ENCODE data around the gene ARHGAP29.

ARHGAP29 gene

DNA sequence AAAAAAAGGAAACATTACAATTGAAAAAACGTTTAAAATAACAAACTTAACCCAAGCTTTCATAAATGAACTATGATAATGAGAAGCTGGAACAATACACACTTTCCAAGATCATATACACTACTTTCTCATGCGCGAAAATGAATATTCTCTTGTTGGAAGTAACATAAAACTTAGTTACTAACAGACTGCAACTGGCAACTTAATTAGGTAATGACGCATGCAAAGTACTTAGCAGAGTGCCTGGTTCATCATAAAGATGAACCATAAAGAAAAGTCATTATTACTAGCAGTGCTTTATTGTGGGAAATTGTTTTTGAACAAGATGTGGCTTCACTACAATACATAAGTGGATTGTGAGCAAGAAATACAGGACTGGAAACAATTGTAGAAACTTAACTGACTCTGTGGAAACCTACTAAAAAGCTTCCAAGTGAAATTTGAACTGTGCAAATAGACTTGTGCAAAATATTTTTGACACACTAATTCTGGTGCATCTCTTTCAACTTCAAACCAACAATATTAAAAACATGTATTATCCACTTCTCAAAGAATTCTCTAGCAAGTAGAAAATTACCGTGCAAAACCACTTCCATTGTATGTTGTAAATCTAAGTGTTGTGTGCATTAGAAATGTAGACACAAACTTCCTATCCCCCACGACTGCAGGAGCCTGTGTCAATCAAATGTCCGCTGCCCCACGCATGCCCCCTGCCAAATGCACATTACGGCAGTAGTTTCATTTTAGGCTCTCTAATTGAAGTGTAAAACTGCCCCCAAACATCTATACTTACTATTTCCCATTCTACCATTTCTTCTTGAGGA is 2.0 kb downstream of the ARHGAP29 start:
- TF ChIP-seq, protein P1, sequence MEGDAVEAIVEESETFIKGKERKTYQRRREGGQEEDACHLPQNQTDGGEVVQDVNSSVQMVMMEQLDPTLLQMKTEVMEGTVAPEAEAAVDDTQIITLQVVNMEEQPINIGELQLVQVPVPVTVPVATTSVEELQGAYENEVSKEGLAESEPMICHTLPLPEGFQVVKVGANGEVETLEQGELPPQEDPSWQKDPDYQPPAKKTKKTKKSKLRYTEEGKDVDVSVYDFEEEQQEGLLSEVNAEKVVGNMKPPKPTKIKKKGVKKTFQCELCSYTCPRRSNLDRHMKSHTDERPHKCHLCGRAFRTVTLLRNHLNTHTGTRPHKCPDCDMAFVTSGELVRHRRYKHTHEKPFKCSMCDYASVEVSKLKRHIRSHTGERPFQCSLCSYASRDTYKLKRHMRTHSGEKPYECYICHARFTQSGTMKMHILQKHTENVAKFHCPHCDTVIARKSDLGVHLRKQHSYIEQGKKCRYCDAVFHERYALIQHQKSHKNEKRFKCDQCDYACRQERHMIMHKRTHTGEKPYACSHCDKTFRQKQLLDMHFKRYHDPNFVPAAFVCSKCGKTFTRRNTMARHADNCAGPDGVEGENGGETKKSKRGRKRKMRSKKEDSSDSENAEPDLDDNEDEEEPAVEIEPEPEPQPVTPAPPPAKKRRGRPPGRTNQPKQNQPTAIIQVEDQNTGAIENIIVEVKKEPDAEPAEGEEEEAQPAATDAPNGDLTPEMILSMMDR (conservative IDR thresholded peaks at IDR 0.05; ENCODE audit: low read depth, low read length), result no peak
- no peak for DNase-seq (ENCODE audit: low read depth)
- H3K4me3 ChIP-seq (ENCODE audit: low read length), result peak overlapping the region; percentile 81

DNA sequence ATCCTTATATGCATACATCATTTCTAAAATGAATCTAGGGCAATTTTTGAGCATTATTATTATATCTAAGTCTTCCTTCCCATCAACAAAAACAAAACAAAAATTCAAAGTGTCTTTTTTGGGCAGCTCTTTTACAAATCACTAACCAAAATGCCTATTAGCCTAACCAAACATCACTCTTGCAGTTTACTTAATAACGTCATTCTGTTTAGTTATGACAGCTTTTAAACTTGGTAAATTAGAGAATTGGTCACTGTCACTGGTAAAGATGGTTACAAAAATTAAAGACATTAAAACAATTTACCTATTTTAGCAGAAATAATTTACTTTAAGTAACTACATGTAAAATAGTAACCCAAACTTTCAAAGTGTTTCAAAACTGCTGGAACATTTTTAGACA is 2.8 kb downstream of the ARHGAP29 start:
- TF ChIP-seq, protein P1 (conservative IDR thresholded peaks at IDR 0.05; ENCODE audit: low read depth, low read length), result no peak
- H3K4me3 ChIP-seq (ENCODE audit: low read length), result no peak overlapping the region
- DNase-seq (ENCODE audit: low read depth), result no peak

DNA sequence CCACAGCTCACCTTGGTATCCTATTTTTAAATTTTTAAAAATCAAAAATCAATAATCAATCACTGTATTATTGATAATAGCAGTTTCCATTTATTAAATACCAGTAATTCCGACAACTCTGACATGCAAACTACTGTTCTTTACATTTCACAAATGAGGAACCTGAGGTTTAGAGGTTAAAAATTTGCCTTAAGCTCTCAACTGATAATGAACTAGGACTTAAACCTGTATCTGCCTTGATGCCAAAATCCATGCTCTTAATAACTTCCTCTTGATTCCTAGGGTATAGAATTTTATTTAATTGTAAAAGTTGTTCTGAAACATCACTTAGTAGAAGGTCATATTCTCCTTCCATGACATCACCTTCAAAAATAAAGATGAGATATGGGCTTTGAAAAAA is 5.6 kb downstream of the ARHGAP29 start:
- DNase-seq (ENCODE audit: low read depth), result no peak
- TF ChIP-seq, protein P1 (conservative IDR thresholded peaks at IDR 0.05; ENCODE audit: low read depth, low read length), result no peak
- no peak overlapping the region for H3K4me3 ChIP-seq (ENCODE audit: low read length)

DNA sequence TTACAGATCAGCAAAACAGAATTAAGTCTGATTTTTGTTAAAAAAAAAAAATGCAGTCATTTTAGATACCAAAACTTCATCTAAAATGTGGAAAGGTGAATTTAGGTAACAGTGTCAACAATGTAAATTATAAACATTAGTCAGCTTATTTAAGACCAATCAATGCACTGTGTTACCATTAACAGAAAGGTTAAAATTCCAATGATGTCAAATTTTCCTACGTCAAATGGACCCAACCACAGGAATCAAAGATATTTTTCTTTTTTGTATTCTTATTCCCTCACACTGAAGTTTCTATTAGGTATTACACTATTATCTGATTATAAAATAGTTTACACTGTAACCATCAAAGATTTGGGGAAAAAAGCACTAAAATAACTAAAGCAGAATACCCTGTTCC is 6.5 kb downstream of the ARHGAP29 start:
- DNase-seq (ENCODE audit: low read depth), result no peak
- no peak overlapping the region for H3K4me3 ChIP-seq (ENCODE audit: low read length)
- TF ChIP-seq, protein P1 (conservative IDR thresholded peaks at IDR 0.05; ENCODE audit: low read depth, low read length), result no peak

DNA sequence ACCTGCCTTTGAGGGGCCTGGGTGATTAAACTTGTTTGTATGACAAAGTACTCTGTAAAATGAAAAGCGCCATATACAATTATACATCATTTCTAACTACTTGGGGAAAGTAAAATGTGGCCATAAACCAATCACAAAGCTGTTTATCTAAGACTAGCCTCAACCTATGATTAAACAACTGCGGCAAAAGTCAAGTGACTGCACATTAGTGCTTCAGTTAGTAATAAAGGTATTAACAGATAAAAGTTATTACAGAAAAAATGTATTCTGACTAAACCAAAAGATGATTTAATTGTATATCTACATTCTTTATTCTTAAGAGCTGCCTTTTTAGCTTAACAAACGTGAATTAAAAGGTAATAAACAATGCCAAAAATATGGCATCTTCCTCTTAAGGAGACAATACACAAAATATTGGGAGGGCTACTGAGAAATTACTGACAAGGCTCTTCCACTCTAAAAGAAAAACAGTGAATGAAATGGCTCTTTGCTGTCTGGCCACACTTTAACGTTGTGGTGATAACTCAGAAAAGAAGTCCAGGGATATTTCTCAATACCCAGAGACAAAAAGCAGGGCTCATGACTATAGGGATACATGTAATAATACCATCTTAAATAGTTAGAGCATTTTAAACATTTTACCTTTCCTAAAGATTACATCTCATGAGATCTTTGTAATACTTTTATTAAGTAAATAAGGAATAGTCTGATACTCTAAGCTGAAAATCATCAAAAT is 8.6 kb downstream of the ARHGAP29 start:
- no peak overlapping the region for H3K4me3 ChIP-seq (ENCODE audit: low read length)
- TF ChIP-seq, protein P1 (conservative IDR thresholded peaks at IDR 0.05; ENCODE audit: low read depth, low read length), result no peak
- DNase-seq (ENCODE audit: low read depth), result no peak

DNA sequence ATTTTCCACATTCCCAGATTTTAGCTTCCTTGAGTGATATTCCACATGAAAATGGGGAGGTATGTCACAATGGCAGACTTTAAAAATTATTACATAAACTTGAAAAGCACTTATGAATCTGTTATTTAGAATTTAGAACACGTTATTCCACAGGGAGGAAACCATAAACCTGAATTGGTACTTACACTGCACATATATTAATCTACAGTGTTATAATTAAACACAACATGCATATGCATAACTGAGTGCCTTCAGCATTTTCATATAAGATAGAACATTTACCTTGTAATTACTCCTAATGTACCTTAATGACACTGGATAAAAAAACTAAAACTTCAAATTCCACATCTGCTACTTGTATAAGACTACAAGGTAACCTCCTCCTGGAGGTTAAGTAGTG is 9.8 kb downstream of the ARHGAP29 start:
- TF ChIP-seq, protein P1 (conservative IDR thresholded peaks at IDR 0.05; ENCODE audit: low read depth, low read length), result no peak
- no peak for DNase-seq (ENCODE audit: low read depth)
- no peak overlapping the region for H3K4me3 ChIP-seq (ENCODE audit: low read length)
